HepG2 (cell line): ENCODE results near the gene CORO1A. TPM values are rescaled to one million over a fixed set of nuclear protein-coding genes. Genes with fewer than 3 reads are reported as not detected.

Source experiments
- ATAC-seq: fragments of 200-7000 bp; cut with Tn5 transposase; 3 replicates; pipeline ENCODE4 v1.9.1; 2020; ENCODE audit warnings: mild to moderate bottlenecking, moderate library complexity
- BruUV-seq: library from RNA; stranded (reverse); fragments of 400-500 nt; replicated peaks from 2 replicates; lab custom pipeline; 2021; lab: Mats Ljungman, UMichigan
- CTCF ChIA-PET: fragments of 300-600 bp; formaldehyde crosslinking; extraction: SDS; loops from one replicate; lab custom pipeline; 2021; ENCODE audit warnings: low total read pairs, inconsistent platforms, low intra/inter-chr PET ratio; lab: Yijun Ruan, JAX
- POLR2A ChIA-PET: fragments of 350-600 bp; sonication (Branson Sonifier 250); formaldehyde crosslinking; loops from one replicate; lab custom pipeline; 2020; ENCODE audit warnings: antibody characterized with exemption, inconsistent platforms; lab: Yijun Ruan, JAX
- DNase-seq: peaks from one replicate; pipeline ENCODE4 v3.0.0-alpha.2; 2015; ENCODE audit warnings: low spot score
- FAIRE-seq: peaks from 3 replicates; lab custom pipeline; 2011; peaks lifted over from hg19 to GRCh38; lab: Jason Lieb, UNC
- H2AFZ ChIP-seq: one replicate; pipeline ENCODE4 v1.6.1; 2011; ENCODE audit warnings: low read length, inconsistent platforms
- H3K27ac ChIP-seq: fragments of 300-600 bp; 3 replicates; pipeline ENCODE4 v1.8.0; 2011; ENCODE audit warnings: mixed run types, mild to moderate bottlenecking, mixed read lengths, low read length, inconsistent platforms; ENCODE audit not compliant: insufficient read depth; ENCODE audit errors: extremely low read length
- H3K27me3 ChIP-seq, 2 experiments: fragments of 200-600 bp in 1 of 2; 2 replicates in 1 of 2; 3 replicates in 1 of 2; pipeline versions ENCODE4 v1.6.0 to v1.8.0; 2011; ENCODE audit warnings: low read length in 2 of 2, mild to moderate bottlenecking in 2 of 2, moderate library complexity in 2 of 2, inconsistent platforms in 1 of 2; ENCODE audit not compliant: insufficient read depth in 2 of 2, control insufficient read depth in 1 of 2
- H3K36me3 ChIP-seq, 2 experiments: fragments of 200-600 bp in 1 of 2; replicated peaks in 1 of 2; 2 replicates in 1 of 2; 3 replicates in 1 of 2; pipeline versions ENCODE4 v1.5.1 to v1.8.0; 2011; ENCODE audit warnings: low read length in 2 of 2, inconsistent platforms in 1 of 2; ENCODE audit not compliant: insufficient read depth in 2 of 2, control insufficient read depth in 1 of 2
- H3K4me1 ChIP-seq: 2 replicates; pipeline ENCODE4 v1.5.1; 2012; ENCODE audit warnings: low read length, inconsistent platforms; ENCODE audit not compliant: insufficient read depth
- H3K4me2 ChIP-seq: 2 replicates; pipeline ENCODE4 v1.6.0; 2011; ENCODE audit warnings: low read depth, low read length, inconsistent platforms
- H3K4me3 ChIP-seq, 3 experiments: fragments of 200-600 bp in 1 of 3; sonication (generic), shearing (Covaris generic) in 1 of 3; replicated peaks in 1 of 3; 2 replicates each; pipeline ENCODE4 v1.5.1; 2011 to 2016; ENCODE audit warnings: low read length in 3 of 3, inconsistent platforms in 2 of 3, low read depth in 2 of 3, mild to moderate bottlenecking in 2 of 3, control low read depth in 1 of 3, mixed read lengths in 1 of 3; ENCODE audit not compliant: insufficient read depth in 1 of 3
- H3K79me2 ChIP-seq: one replicate; pipeline ENCODE4 v1.6.1; 2011; ENCODE audit warnings: low read length, inconsistent platforms; ENCODE audit not compliant: insufficient read depth
- H3K9ac ChIP-seq: 2 replicates; pipeline ENCODE4 v1.6.0; 2011; ENCODE audit warnings: mild to moderate bottlenecking, low read depth, low read length, inconsistent platforms; ENCODE audit not compliant: insufficient read depth
- H3K9me3 ChIP-seq: 2 replicates; pipeline ENCODE4 v1.5.1; 2012; ENCODE audit warnings: mild to moderate bottlenecking, low read length
- H4K20me1 ChIP-seq: 2 replicates; pipeline ENCODE4 v1.6.0; 2011; ENCODE audit warnings: inconsistent platforms, mild to moderate bottlenecking, low read length, moderate library complexity; ENCODE audit not compliant: insufficient read depth
- EP300 ChIP-seq, 3 experiments: sonication (generic) in 1 of 3; formaldehyde crosslinking in 1 of 3; IDR thresholded peaks; 2 replicates each; pipeline versions ENCODE4 v1.5.1 to v1.6.1; 2011 to 2020; ENCODE audit warnings: low read depth in 2 of 3, low read length in 2 of 3, borderline replicate concordance in 1 of 3, improper control_type of control experiment in 1 of 3, mild to moderate bottlenecking in 1 of 3, missing genetic modification reagents in 1 of 3, moderate library complexity in 1 of 3
- KAT7 ChIP-seq: IDR thresholded peaks from 2 replicates; pipeline ENCODE4 v1.6.1; 2018; ENCODE audit warnings: borderline replicate concordance, missing compliant biosample characterization
- MTF2 ChIP-seq: sonication (generic); formaldehyde crosslinking; IDR thresholded peaks from 2 replicates; pipeline ENCODE4 v1.5.0; 2020; ENCODE audit warnings: missing genetic modification reagents, borderline replicate concordance
- SALL1 ChIP-seq: sonication (generic); formaldehyde crosslinking; IDR thresholded peaks from 2 replicates; pipeline ENCODE4 v1.8.0; 2022; ENCODE audit warnings: mild to moderate bottlenecking, missing genetic modification reagents
- TBL1XR1 ChIP-seq: fragments of 150-350 bp; IDR thresholded peaks from 2 replicates; pipeline ENCODE4 v1.6.1; 2014; ENCODE audit warnings: borderline replicate concordance, low read length; ENCODE audit not compliant: partially characterized antibody
- ZFX ChIP-seq: sonication (generic); formaldehyde crosslinking; IDR thresholded peaks from 2 replicates; pipeline ENCODE4 v1.4.0; 2020; ENCODE audit warnings: mild to moderate bottlenecking, low read depth, missing genetic modification reagents, moderate library complexity
- ZNF207 ChIP-seq: fragments of 450-650 bp; IDR thresholded peaks from 2 replicates; pipeline ENCODE4 v1.6.1; 2016; ENCODE audit warnings: antibody characterized with exemption, borderline replicate concordance
- ZNF350 ChIP-seq: sonication (generic); formaldehyde crosslinking; IDR thresholded peaks from 2 replicates; pipeline ENCODE4 v1.4.0; 2020; ENCODE audit warnings: mild to moderate bottlenecking, low read depth, missing genetic modification reagents, borderline replicate concordance
- ZNF546 ChIP-seq: sonication (generic); formaldehyde crosslinking; conservative IDR thresholded peaks from 2 replicates; pipeline ENCODE4 v1.8.1; 2023; ENCODE audit warnings: mild to moderate bottlenecking, missing genetic modification reagents
- ZNF629 ChIP-seq: sonication (generic); formaldehyde crosslinking; conservative IDR thresholded peaks from 2 replicates; pipeline ENCODE4 v1.5.0; 2020; ENCODE audit warnings: missing genetic modification reagents
- ZNF891 ChIP-seq: sonication (generic); formaldehyde crosslinking; IDR thresholded peaks from 2 replicates; pipeline ENCODE4 v1.5.0; 2020; ENCODE audit warnings: mild to moderate bottlenecking, missing genetic modification reagents
- WGBS: methylation state at CpG from one replicate; pipeline ENCODE4 v1.1.6; 2017; ENCODE audit warnings: low lambda C conversion rate; 5-methylcytosine and 5-hydroxymethylcytosine counted together
- in situ Hi-C: cut with HindIII; loops from 2 replicates; pipeline ENCODE4 v1.10.0; 2017; ENCODE audit warnings: low pct_unique_long_range_greater_than_20kb; ENCODE audit not compliant: extremely low pct_ligation_motif_present
- intact Hi-C: fragments of 100-400 bp; cut with micrococcal nuclease; formaldehyde crosslinking; loops from one replicate; pipeline ENCODE4 v1.10.0; 2022; ENCODE audit not compliant: unreplicated experiment
- polyA plus RNA-seq, 8 experiments: library from polyadenylated mRNA; depleted of rRNA in 3 of 8; stranded (reverse) in 7 of 8; unstranded in 1 of 8; fragments of >200 nt; fragmentation: Illumina TruSeq in 4 of 8; extraction: Trizol in 4 of 8; gene quantifications; 2 replicates each; pipeline versions ENCODE4 v1.2.1 to v1.2.3, GENCODE V29; 2011 to 2016; ENCODE audit warnings: low read depth in 4 of 8, missing spikeins in 1 of 8, mixed read lengths in 1 of 8; ENCODE audit not compliant: insufficient read depth in 1 of 8
- total RNA-seq, 5 experiments: library from RNA; depleted of rRNA; stranded (reverse); fragments of >200 nt; fragmentation: Illumina TruSeq; extraction: Trizol; gene quantifications; 2 replicates each; pipeline ENCODE4 v1.2.3, GENCODE V29; 2016; ENCODE audit warnings: low read depth in 1 of 5
- TF ChIP-seq, protein P1 (sequence below): sonication (generic); formaldehyde crosslinking; IDR thresholded peaks from 2 replicates; pipeline ENCODE4 v1.8.0; 2022; ENCODE audit warnings: mild to moderate bottlenecking, missing genetic modification reagents, moderate library complexity
- TF ChIP-seq, protein P2 (sequence below): conservative IDR thresholded peaks from 2 replicates; pipeline ENCODE4 v1.6.1; 2018; ENCODE audit warnings: missing genetic modification reagents
- TF ChIP-seq, protein P3 (sequence below): IDR thresholded peaks from 2 replicates; pipeline ENCODE4 v1.6.1; 2018; ENCODE audit warnings: missing genetic modification reagents, mild to moderate bottlenecking, missing compliant biosample characterization
- TF ChIP-seq, protein P4 (sequence below): IDR thresholded peaks from 2 replicates; pipeline ENCODE4 v1.6.1; 2012; ENCODE audit warnings: inconsistent platforms

CORO1A gene
- total and polyA plus RNA-seq, 2 of the 13 experiments (the other 11 are each of a cell fraction or from before 2014, with no cell fraction given) = 6.5 to 12.9 TPM

DNA sequence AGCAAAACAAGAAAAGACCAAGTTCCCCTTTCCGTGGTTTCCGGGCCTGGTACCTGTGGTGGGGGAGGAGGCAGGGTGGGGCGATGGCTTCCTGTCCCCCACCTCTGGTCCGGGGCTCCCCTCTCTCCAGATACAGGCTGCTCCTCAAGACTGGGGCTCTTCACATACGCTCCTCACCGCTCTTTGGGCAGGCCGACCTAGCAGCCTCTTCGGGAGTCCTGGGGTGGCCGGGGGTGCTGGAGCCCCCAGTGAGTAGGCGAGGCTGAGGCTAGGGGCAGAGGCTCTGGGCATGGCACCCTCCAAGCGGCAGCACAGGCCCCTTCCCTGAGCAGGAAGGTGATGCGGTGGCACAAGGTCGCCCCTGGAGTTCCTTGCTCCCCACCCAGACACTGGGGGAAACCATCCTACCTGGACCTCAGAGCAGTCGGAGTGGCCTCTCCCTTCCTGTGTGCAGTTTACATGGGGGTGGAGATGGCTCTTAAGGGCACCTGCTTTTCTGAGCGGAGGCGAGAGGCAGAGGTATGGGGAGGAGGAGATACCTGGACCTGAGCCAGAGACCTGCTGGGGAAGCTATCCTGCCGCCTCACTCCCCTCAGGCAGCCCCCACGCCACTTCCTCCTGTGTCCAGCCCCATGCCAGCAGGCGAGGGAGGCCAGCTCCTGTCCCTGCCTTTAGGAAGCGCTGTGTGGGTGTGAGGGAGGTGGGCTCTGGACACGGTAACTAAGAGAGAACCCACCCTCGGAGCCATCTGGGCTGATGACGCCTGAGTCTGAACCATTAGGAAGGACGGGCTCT, 891 bp downstream of the CORO1A start (continued):
- TF ChIP-seq EP300 (IDR thresholded peaks at IDR 0.05; ENCODE audit: low read depth in 2 of 2, low read length in 2 of 2) = no peak
- TF ChIP-seq EP300 (CRISPR knock-in tag; IDR thresholded peaks at IDR 0.05; ENCODE audit: borderline replicate concordance) = 0 out of 2 replicates have a peak, but pooled peaks have one; percentile 26
- peak; percentile 73 for TF ChIP-seq ZNF891
- no peak for TF ChIP-seq ZNF546 (CRISPR knock-in tag)

DNA sequence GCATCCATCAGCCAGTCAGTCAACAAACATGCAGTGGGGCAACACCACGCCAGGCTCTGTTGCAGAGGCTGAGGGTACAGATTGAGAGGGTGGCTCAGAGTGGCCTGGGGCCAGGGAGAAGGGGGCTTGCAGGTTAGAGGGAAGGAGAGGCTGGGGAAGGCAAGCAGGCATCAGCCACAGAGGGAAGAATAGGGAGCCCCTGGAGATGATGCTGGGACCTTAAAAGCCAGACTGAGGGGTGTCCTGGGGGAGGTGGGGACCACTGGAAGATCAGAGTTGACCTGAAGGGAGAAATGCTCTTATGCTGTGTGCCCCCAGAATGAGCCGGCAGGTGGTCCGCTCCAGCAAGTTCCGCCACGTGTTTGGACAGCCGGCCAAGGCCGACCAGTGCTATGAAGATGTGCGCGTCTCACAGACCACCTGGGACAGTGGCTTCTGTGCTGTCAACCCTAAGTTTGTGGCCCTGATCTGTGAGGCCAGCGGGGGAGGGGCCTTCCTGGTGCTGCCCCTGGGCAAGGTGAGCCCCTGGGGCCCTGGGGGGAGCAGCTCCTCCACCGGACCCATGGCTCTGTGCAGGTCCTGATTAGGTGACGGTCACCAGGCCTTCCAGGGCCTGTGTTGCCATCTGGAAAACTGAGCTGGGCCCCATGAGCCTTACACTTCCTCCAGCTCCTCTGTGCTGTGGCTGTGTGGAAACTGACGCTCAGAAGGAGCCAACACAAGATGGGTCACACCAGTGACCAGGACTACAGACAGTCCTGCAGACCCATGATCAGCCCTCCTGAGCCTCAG, 1.7 kb downstream of the CORO1A start:
- H3K9ac ChIP-seq = no peak overlapping the region
- CTCF ChIA-PET = no interaction called here
- H3K36me3 ChIP-seq = no peaks in the 10 kb centered on the region
- H3K4me1 ChIP-seq = peaks cover 42% of the 10 kb centered on the region
- POLR2A ChIA-PET = interaction anchor here (1.1 to 1.3 kb wide), 2 partner anchors 8 to 45 kb away, joined by 3 read pairs; no protein-coding TSS in a partner anchor
- ATAC-seq (no peak; the same call in 2 of the 3 replicates), FAIRE-seq (no peak), DNase-seq (no peak)
- in situ Hi-C loops (no loop called here), intact Hi-C loops (no loop called here)
- no peak overlapping the region for H2AFZ ChIP-seq
- H3K79me2 ChIP-seq = no peaks in the 10 kb centered on the region
- H3K9me3 ChIP-seq = no peaks in the 10 kb centered on the region
- no peaks in the 10 kb centered on the region; a peak in 1 of 5 replicates for H3K27me3 ChIP-seq
- no TSS peak for BruUV-seq
- no peaks in the 10 kb centered on the region for H4K20me1 ChIP-seq
- 94% methylated on average over 11 of the region's 13 CpGs for WGBS
- peak overlapping the region in 1 of 3 experiments; percentile 81; a peak in 1 of 6 replicates for H3K4me3 ChIP-seq
- no peak overlapping the region for H3K27ac ChIP-seq
- H3K4me2 ChIP-seq = peak overlapping the region; percentile 82; the same call in 1 of the 2 replicates
- TF ChIP-seq KAT7 (CRISPR knock-in tag) (no peak), ZNF629 (CRISPR knock-in tag) (no peak), ZNF891 (peak; percentile 10; the same call in 1 of the 2 replicates), TBL1XR1 (no peak), ZNF207 (no peak), ZFX (CRISPR knock-in tag) (peak; percentile 38; the same call in 1 of the 2 replicates), SALL1 (0 out of 2 replicates have a peak, but pooled peaks have one; percentile 10), MTF2 (CRISPR knock-in tag) (no peak), ZNF350 (peak; percentile 41; the same call in 1 of the 2 replicates)
- TF ChIP-seq, protein P1, sequence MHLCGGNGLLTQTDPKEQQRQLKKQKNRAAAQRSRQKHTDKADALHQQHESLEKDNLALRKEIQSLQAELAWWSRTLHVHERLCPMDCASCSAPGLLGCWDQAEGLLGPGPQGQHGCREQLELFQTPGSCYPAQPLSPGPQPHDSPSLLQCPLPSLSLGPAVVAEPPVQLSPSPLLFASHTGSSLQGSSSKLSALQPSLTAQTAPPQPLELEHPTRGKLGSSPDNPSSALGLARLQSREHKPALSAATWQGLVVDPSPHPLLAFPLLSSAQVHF = no peak
- TF ChIP-seq, protein P2, sequence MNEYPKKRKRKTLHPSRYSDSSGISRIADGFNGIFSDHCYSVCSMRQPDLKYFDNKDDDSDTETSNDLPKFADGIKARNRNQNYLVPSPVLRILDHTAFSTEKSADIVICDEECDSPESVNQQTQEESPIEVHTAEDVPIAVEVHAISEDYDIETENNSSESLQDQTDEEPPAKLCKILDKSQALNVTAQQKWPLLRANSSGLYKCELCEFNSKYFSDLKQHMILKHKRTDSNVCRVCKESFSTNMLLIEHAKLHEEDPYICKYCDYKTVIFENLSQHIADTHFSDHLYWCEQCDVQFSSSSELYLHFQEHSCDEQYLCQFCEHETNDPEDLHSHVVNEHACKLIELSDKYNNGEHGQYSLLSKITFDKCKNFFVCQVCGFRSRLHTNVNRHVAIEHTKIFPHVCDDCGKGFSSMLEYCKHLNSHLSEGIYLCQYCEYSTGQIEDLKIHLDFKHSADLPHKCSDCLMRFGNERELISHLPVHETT (CRISPR knock-in tag) = no peak
- TF ChIP-seq, protein P3, sequence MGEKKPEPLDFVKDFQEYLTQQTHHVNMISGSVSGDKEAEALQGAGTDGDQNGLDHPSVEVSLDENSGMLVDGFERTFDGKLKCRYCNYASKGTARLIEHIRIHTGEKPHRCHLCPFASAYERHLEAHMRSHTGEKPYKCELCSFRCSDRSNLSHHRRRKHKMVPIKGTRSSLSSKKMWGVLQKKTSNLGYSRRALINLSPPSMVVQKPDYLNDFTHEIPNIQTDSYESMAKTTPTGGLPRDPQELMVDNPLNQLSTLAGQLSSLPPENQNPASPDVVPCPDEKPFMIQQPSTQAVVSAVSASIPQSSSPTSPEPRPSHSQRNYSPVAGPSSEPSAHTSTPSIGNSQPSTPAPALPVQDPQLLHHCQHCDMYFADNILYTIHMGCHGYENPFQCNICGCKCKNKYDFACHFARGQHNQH (CRISPR knock-in tag) = 0 out of 2 replicates have a peak, but pooled peaks have one; percentile 26
- TF ChIP-seq, protein P4, sequence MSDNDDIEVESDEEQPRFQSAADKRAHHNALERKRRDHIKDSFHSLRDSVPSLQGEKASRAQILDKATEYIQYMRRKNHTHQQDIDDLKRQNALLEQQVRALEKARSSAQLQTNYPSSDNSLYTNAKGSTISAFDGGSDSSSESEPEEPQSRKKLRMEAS = peak; percentile 6; the same call in 1 of the 2 replicates
